ENCODE measurements around the gene OR5AR1. TPM values are rescaled to one million over a fixed set of nuclear protein-coding genes. Genes with fewer than 3 reads are reported as not detected.

Gene OR5AR1
- total RNA-seq, 2 donors from 2014 or later: not detected

Other genes starting within 250 kb of the OR5AR1 start
- not detected for gene OR5M3, start 190.3 kb upstream of the OR5AR1 start, total RNA-seq
- not detected for gene OR5M8, start 172.3 kb upstream of the OR5AR1 start, total RNA-seq
- not detected for gene OR5M11, start 120.4 kb upstream of the OR5AR1 start, total RNA-seq
- not detected for gene OR5M10, start 86.0 kb upstream of the OR5AR1 start, total RNA-seq
- gene OR5M1, start 48.8 kb upstream of the OR5AR1 start, total RNA-seq: not detected
- gene OR5AP2, start 21.2 kb upstream of the OR5AR1 start, total RNA-seq: not detected
- gene OR9G1, start 35.4 kb downstream of the OR5AR1 start, total RNA-seq: not detected
- gene OR9G4, start 85.0 kb downstream of the OR5AR1 start, total RNA-seq: not detected

Data from posterior vena cava (tissue), 2 donors.